Brain microvascular endothelial cell (primary cell): ENCODE data around the gene RASGRF1.

Experiments used
- DNase-seq: peaks from one replicate; pipeline ENCODE4 v3.0.0-alpha.2; 2020
- H3K27ac ChIP-seq: fragments of 250-450 bp; sonication (Bioruptor Pico); 2 replicates; pipeline ENCODE4 v1.5.1; 2020; ENCODE audit warnings: mild to moderate bottlenecking, moderate library complexity
- H3K27me3 ChIP-seq: fragments of 250-450 bp; sonication (Bioruptor Pico); replicated peaks from 2 replicates; pipeline ENCODE4 v1.5.1; 2020; ENCODE audit warnings: mild to moderate bottlenecking
- H3K36me3 ChIP-seq: fragments of 250-450 bp; sonication (Bioruptor Pico); replicated peaks from 2 replicates; pipeline ENCODE4 v1.5.1; 2020; ENCODE audit warnings: mild to moderate bottlenecking
- H3K4me3 ChIP-seq: 2 replicates; pipeline ENCODE4 v1.5.1; 2011; ENCODE audit warnings: low read depth, mild to moderate bottlenecking, control low read depth, low read length, moderate library complexity
- in situ Hi-C: cut with HindIII; loops from 2 replicates; pipeline ENCODE4 v1.10.0; 2017; ENCODE audit warnings: low sequenced_read_pairs, low pct_ligation_motif_present
- TF ChIP-seq, protein P1 (sequence below): IDR thresholded peaks from 2 replicates; pipeline ENCODE4 v1.5.1; 2011; ENCODE audit warnings: low read depth, mild to moderate bottlenecking, moderate library complexity, low read length, control low read depth, inconsistent platforms; ENCODE audit errors: missing control alignments

Gene RASGRF1

GRCh38 chr15:79007066-79007465 lies 83.5 kb downstream of the RASGRF1 start:
- in situ Hi-C loops: no loop called here
- Histone ChIP-seq H3K36me3 (no peaks in the 10 kb centered on the region), H3K4me3 (no peak overlapping the region), H3K27ac (no peak overlapping the region), H3K27me3 (no peaks in the 10 kb centered on the region)
- peak; percentile 44 for DNase-seq
- TF ChIP-seq, protein P1, sequence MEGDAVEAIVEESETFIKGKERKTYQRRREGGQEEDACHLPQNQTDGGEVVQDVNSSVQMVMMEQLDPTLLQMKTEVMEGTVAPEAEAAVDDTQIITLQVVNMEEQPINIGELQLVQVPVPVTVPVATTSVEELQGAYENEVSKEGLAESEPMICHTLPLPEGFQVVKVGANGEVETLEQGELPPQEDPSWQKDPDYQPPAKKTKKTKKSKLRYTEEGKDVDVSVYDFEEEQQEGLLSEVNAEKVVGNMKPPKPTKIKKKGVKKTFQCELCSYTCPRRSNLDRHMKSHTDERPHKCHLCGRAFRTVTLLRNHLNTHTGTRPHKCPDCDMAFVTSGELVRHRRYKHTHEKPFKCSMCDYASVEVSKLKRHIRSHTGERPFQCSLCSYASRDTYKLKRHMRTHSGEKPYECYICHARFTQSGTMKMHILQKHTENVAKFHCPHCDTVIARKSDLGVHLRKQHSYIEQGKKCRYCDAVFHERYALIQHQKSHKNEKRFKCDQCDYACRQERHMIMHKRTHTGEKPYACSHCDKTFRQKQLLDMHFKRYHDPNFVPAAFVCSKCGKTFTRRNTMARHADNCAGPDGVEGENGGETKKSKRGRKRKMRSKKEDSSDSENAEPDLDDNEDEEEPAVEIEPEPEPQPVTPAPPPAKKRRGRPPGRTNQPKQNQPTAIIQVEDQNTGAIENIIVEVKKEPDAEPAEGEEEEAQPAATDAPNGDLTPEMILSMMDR: peak; percentile 77

- no peaks in the 10 kb centered on the region for H3K27me3 ChIP-seq
- no peaks in the 10 kb centered on the region for H3K36me3 ChIP-seq
- no peak overlapping the region for H3K4me3 ChIP-seq
- in situ Hi-C loops: no loop called here
- no peak for DNase-seq
- H3K27ac ChIP-seq: no peak overlapping the region
- TF ChIP-seq, protein P1: no peak
These were observed 84.5 kb downstream of the RASGRF1 start for GRCh38 chr15:79006071-79006470.

DNA sequence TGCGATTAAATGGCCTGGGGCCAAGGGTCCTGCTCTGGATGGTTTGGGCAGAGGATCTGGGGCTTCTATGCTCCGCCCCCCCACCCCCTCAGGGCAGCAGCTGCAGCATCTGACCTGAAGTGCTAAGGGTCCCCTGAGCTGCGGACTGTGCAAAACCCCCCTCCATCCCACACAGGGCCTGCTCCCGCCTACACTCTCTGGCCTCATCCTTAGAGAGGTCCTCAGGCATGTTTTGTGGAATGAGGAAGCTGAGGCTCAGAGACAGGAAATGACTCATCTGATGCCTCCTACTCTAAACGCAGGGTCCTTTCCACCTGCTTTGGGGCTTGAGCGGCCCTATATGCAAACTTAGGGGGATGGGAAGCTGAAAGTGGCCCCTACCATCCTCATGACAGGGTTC lies 86.2 kb downstream of the RASGRF1 start:
- in situ Hi-C loops: no loop called here
- no peaks in the 10 kb centered on the region for H3K27me3 ChIP-seq
- TF ChIP-seq, protein P1: no peak
- peak; percentile 65 for DNase-seq
- no peak overlapping the region for H3K27ac ChIP-seq
- H3K36me3 ChIP-seq: no peaks in the 10 kb centered on the region
- H3K4me3 ChIP-seq: no peak overlapping the region

DNA sequence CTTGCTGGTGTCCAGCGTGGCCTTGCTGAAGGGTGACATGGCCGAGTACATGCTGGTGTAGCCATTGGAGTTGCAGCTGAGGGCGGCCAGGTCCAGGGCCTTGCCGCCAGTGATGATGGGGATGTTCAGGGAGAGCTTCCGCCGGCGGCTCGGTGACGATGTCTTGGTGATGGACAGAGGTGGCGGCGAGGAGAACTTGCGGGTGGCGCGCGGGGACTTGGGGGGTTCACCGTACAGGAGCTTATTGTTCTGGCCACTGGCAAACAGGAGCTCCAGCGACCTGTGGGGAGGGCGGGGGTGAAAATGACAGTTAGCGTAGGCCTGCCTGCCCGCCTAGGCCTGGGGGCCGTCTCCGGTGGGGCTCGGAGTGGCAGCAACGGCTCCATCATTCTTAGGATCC lies 86.7 kb downstream of the RASGRF1 start:
- Histone ChIP-seq H3K36me3 (no peaks in the 10 kb centered on the region), H3K27me3 (no peaks in the 10 kb centered on the region), H3K4me3 (no peak overlapping the region), H3K27ac (no peak overlapping the region)
- TF ChIP-seq, protein P1: no peak
- no peak for DNase-seq
- in situ Hi-C loops: no loop called here

GRCh38 chr15:79003301-79003700 lies 87.3 kb downstream of the RASGRF1 start:
- no peak overlapping the region for H3K27ac ChIP-seq
- TF ChIP-seq, protein P1: no peak
- H3K27me3 ChIP-seq: no peaks in the 10 kb centered on the region
- DNase-seq: peak; percentile 32
- in situ Hi-C loops: no loop called here
- H3K4me3 ChIP-seq: peak overlapping the region; percentile 12
- no peaks in the 10 kb centered on the region for H3K36me3 ChIP-seq

GRCh38 chr15:79002581-79002980 lies 88.0 kb downstream of the RASGRF1 start:
- in situ Hi-C loops: no loop called here
- Histone ChIP-seq H3K36me3 (no peaks in the 10 kb centered on the region), H3K27ac (no peak overlapping the region), H3K4me3 (no peak overlapping the region), H3K27me3 (no peaks in the 10 kb centered on the region)
- DNase-seq: no peak
- TF ChIP-seq, protein P1: no peak
